SU-DHL-6 (cell line): ENCODE data around the gene FSD1.

Experiments used
- H2AFZ ChIP-seq: fragments of 200-600 bp; sonication (generic); 2 replicates; pipeline ENCODE4 v1.6.1; 2014; ENCODE audit warnings: low read depth, mild to moderate bottlenecking, moderate library complexity, mixed read lengths, antibody characterized with exemption, low read length; ENCODE audit not compliant: severe bottlenecking
- H3F3A ChIP-seq: fragments of 200-600 bp; shearing (Covaris generic); 2 replicates; pipeline ENCODE4 v1.6.0; 2016; ENCODE audit warnings: antibody characterized with exemption, mild to moderate bottlenecking; ENCODE audit not compliant: insufficient read depth
- H3K27ac ChIP-seq: fragments of 200-600 bp; sonication (generic); 2 replicates; pipeline ENCODE4 v1.5.1; 2016; ENCODE audit warnings: low read depth, mild to moderate bottlenecking, low read length, moderate library complexity, mixed read lengths
- H3K27me3 ChIP-seq: fragments of 200-600 bp; sonication (generic), shearing (Covaris generic); 2 replicates; pipeline ENCODE4 v1.6.0; 2014; ENCODE audit warnings: mild to moderate bottlenecking, low read length
- H3K36me3 ChIP-seq: fragments of 200-600 bp; sonication (generic); 2 replicates; pipeline ENCODE4 v1.6.1; 2014; ENCODE audit warnings: mild to moderate bottlenecking, low read length, mixed read lengths
- H3K4me2 ChIP-seq: fragments of 300-600, 200-600 bp; shearing (Covaris generic), sonication (generic); 2 replicates; pipeline ENCODE4 v1.6.0; 2014; ENCODE audit warnings: low read length, low read depth, mild to moderate bottlenecking; ENCODE audit not compliant: poor library complexity, severe bottlenecking
- H3K4me3 ChIP-seq: fragments of 200-600 bp; sonication (generic); 2 replicates; pipeline ENCODE4 v1.5.1; 2014; ENCODE audit warnings: antibody characterized with exemption, low read length, mild to moderate bottlenecking, mixed read lengths; ENCODE audit not compliant: insufficient read depth, poor library complexity, severe bottlenecking
- H3K79me2 ChIP-seq: fragments of 200-600 bp; sonication (generic); 2 replicates; pipeline ENCODE4 v1.6.1; 2014; ENCODE audit warnings: mild to moderate bottlenecking, low read length, moderate library complexity; ENCODE audit not compliant: insufficient read depth
- H3K9ac ChIP-seq: fragments of 200-600 bp; sonication (generic); 2 replicates; pipeline ENCODE4 v1.7.0; 2014; ENCODE audit warnings: mild to moderate bottlenecking, low read length
- H3K9me2 ChIP-seq: fragments of 200-600 bp; sonication (generic); replicated peaks from 2 replicates; pipeline ENCODE4 v1.6.1; 2014; ENCODE audit warnings: low read length; ENCODE audit not compliant: insufficient read depth
- H3K9me3 ChIP-seq: fragments of 200-600 bp; sonication (generic); 2 replicates; pipeline ENCODE4 v1.6.1; 2014; ENCODE audit warnings: low read length, mixed read lengths; ENCODE audit not compliant: insufficient read depth
- H4K20me1 ChIP-seq: fragments of 200-600 bp; sonication (generic); 2 replicates; pipeline ENCODE4 v1.6.1; 2014; ENCODE audit warnings: low read depth, mild to moderate bottlenecking, antibody characterized with exemption, low read length, moderate library complexity, mixed read lengths
- EZH2phosphoT487 ChIP-seq: fragments of 200-600 bp; sonication (generic), shearing (Covaris generic); conservative IDR thresholded peaks from 2 replicates; pipeline ENCODE4 v1.6.1; 2018; ENCODE audit warnings: mild to moderate bottlenecking, antibody characterized with exemption, low read length, moderate library complexity, mixed read lengths
- TF ChIP-seq, protein P1 (sequence below): fragments of 200-600 bp; sonication (generic); IDR thresholded peaks from one replicate; pipeline ENCODE4 v1.5.1; 2017; ENCODE audit warnings: antibody characterized with exemption, mild to moderate bottlenecking, low read length, moderate library complexity; ENCODE audit not compliant: insufficient read depth, poor library complexity, severe bottlenecking

The FSD1 gene

DNA sequence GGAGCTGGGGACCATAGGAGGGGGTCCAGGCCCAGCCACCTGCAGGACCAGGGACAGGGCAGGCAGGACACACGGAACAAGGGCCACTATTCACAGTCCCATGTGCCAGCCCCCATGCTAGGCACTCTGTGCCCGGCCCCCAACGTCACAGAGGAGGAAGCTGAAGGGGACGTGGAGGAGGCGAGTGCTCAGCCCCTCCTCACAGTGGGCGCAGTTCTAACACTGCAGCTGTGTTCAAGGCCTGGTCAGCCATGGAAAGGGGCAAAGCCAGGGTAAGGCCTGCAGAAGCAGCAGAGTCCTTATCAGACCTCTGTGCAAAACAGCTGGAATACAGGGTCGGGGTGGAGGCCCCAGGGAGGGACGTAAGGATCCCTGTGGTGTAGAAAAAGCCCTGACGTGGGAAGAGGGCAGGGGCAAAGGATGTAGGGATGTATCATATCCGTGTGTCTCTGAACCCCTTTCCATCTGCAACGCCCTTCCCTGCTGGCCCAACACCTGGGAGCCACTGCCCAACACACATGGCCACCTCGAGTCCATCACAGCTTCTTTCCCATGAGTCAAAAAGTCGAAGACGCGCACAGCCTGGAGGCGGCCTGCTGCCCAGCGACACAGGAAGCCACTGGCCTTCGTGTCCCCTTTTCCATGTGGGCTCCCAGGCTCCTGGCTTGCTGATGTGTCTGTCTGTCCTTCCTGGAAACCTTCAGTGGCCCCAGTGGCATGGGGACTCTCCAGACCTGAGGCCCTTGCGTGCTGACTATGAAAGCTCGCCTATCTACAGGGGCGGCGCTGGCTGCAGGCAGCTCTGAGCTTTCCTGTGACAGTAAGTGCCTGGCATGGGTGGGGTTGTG lies 68.0 kb downstream of the FSD1 start:
- H3K27ac ChIP-seq, result no peak overlapping the region
- no peaks in the 10 kb centered on the region for H3K27me3 ChIP-seq
- H3K9me2 ChIP-seq, result no peaks in the 10 kb centered on the region
- H3K36me3 ChIP-seq, result no peaks in the 10 kb centered on the region
- H3K4me3 ChIP-seq, result no peak overlapping the region
- peaks cover 21% of the 10 kb centered on the region for H3F3A ChIP-seq
- no peaks in the 10 kb centered on the region for H3K9me3 ChIP-seq
- TF ChIP-seq, protein P1, sequence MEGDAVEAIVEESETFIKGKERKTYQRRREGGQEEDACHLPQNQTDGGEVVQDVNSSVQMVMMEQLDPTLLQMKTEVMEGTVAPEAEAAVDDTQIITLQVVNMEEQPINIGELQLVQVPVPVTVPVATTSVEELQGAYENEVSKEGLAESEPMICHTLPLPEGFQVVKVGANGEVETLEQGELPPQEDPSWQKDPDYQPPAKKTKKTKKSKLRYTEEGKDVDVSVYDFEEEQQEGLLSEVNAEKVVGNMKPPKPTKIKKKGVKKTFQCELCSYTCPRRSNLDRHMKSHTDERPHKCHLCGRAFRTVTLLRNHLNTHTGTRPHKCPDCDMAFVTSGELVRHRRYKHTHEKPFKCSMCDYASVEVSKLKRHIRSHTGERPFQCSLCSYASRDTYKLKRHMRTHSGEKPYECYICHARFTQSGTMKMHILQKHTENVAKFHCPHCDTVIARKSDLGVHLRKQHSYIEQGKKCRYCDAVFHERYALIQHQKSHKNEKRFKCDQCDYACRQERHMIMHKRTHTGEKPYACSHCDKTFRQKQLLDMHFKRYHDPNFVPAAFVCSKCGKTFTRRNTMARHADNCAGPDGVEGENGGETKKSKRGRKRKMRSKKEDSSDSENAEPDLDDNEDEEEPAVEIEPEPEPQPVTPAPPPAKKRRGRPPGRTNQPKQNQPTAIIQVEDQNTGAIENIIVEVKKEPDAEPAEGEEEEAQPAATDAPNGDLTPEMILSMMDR, result no peak
- no peak for TF ChIP-seq EZH2phosphoT487
- H3K9ac ChIP-seq, result no peak overlapping the region
- H3K4me2 ChIP-seq, result no peak overlapping the region
- no peak overlapping the region for H2AFZ ChIP-seq
- H3K79me2 ChIP-seq, result peaks cover 55% of the 10 kb centered on the region
- H4K20me1 ChIP-seq, result no peaks in the 10 kb centered on the region

- H3K27ac ChIP-seq, result no peak overlapping the region
- no peaks in the 10 kb centered on the region for H3K27me3 ChIP-seq
- no peaks in the 10 kb centered on the region for H3K9me3 ChIP-seq
- H3F3A ChIP-seq, result peaks cover 21% of the 10 kb centered on the region
- TF ChIP-seq EZH2phosphoT487, result no peak
- TF ChIP-seq, protein P1, result no peak
- H3K4me3 ChIP-seq, result no peak overlapping the region
- no peaks in the 10 kb centered on the region for H3K36me3 ChIP-seq
- H3K79me2 ChIP-seq, result peaks cover 61% of the 10 kb centered on the region
- no peak overlapping the region for H3K4me2 ChIP-seq
- H3K9me2 ChIP-seq, result no peaks in the 10 kb centered on the region
- no peak overlapping the region for H2AFZ ChIP-seq
- no peak overlapping the region for H3K9ac ChIP-seq
- H4K20me1 ChIP-seq, result no peaks in the 10 kb centered on the region
These were observed 68.6 kb downstream of the FSD1 start for GRCh38 chr19:4373013-4373367.
